Natural killer cell (primary cell): ENCODE data around the gene MOSMO. TPM values are rescaled to one million over a fixed set of nuclear protein-coding genes. Genes with fewer than 3 reads are reported as not detected.
A peak's percentile ranks its signal among the peaks of the same experiment; 100 is the strongest.

Source experiments
- ATAC-seq, 3 donors: fragments of 150-1000 bp in 2 of 3; fragments of 200-7000 bp in 1 of 3; cut with Tn5 transposase; 1 replicate in 1 of 3; 2 replicates in 2 of 3; pipeline ENCODE4 v1.10.0; 2021; ENCODE audit warnings: mild to moderate bottlenecking in 2 of 3, moderate library complexity in 2 of 3
- DNase-seq, 2 donors: peaks; one replicate each; pipeline versions ENCODE4 v3.0.0 to v3.0.0-alpha.2; 2013 to 2021; ENCODE audit warnings: mixed read lengths in 1 of 2
- H3K27ac ChIP-seq: one replicate; pipeline ENCODE4 v1.5.1; 2013; ENCODE audit warnings: mild to moderate bottlenecking, low read length
- H3K27me3 ChIP-seq: one replicate; pipeline ENCODE4 v1.6.1; 2013; ENCODE audit warnings: low read length; ENCODE audit not compliant: control insufficient read depth, insufficient read depth
- H3K36me3 ChIP-seq: one replicate; pipeline ENCODE4 v1.6.1; 2013; ENCODE audit warnings: low read length; ENCODE audit not compliant: control insufficient read depth, insufficient read depth
- H3K4me1 ChIP-seq: one replicate; pipeline ENCODE4 v1.6.1; 2013; ENCODE audit warnings: low read length; ENCODE audit not compliant: control insufficient read depth, insufficient read depth
- H3K4me3 ChIP-seq: one replicate; pipeline ENCODE4 v1.5.1; 2013; ENCODE audit warnings: low read length
- H3K9me3 ChIP-seq: one replicate; pipeline ENCODE4 v1.6.1; 2013; ENCODE audit warnings: low read length; ENCODE audit not compliant: control insufficient read depth, insufficient read depth
- H3K27ac Mint-ChIP-seq, 2 donors: one replicate each; pipeline ENCODE4 v1.8.0; 2022; ENCODE audit warnings: mild to moderate bottlenecking in 2 of 2, mixed read lengths in 2 of 2, moderate library complexity in 1 of 2
- H3K27me3 Mint-ChIP-seq, 2 donors: one replicate each; pipeline ENCODE4 v1.8.0; 2022; ENCODE audit warnings: low read depth in 2 of 2, mixed read lengths in 2 of 2
- H3K36me3 Mint-ChIP-seq: one replicate; pipeline ENCODE4 v1.8.0; 2022; ENCODE audit warnings: mixed read lengths
- H3K4me1 Mint-ChIP-seq, 2 donors: one replicate each; pipeline ENCODE4 v1.8.0; 2022; ENCODE audit warnings: mixed read lengths in 2 of 2
- H3K4me3 Mint-ChIP-seq: one replicate; pipeline ENCODE4 v1.8.0; 2022; ENCODE audit warnings: mild to moderate bottlenecking, moderate library complexity, mixed read lengths
- H3K9me3 Mint-ChIP-seq, 2 donors: one replicate each; pipeline ENCODE4 v1.8.0; 2022; ENCODE audit warnings: mixed read lengths in 2 of 2
- CTCF ChIP-seq: fragments of 200-600 bp; IDR thresholded peaks from one replicate; pipeline ENCODE4 v1.8.0; 2022; ENCODE audit warnings: antibody characterized with exemption
- WGBS: methylation state at CpG from one replicate; pipeline ENCODE4 v1.1.7; 2013; ENCODE audit warnings: missing lambda C conversion rate; ENCODE audit not compliant: insufficient coverage; 5-methylcytosine and 5-hydroxymethylcytosine counted together
- intact Hi-C: fragments of 100-400 bp; cut with micrococcal nuclease; formaldehyde crosslinking; loops from one replicate; pipeline ENCODE4 v1.14.2; 2022
- total RNA-seq, 4 donors: library from RNA; stranded (reverse); fragments of 120-200 nt in 1 of 4; gene quantifications; one replicate each; pipeline versions ENCODE4 v1.2.3 to v1.2.4, GENCODE V29; 2013 to 2022

MOSMO gene
- total RNA-seq, 3 donors from 2014 or later (not counting 1 experiment from before 2014, with no cell fraction given) = 8.6 to 10.3 (median 9.3) TPM

- ATAC-seq (peak; percentile 47 to 79 (median 69)), DNase-seq (peak in 1 of 2 donors; percentile 65)
- Histone ChIP-seq H3K4me3 (no peak overlapping the region), H3K27me3 (no peaks in the 10 kb centered on the region), H3K9me3 (no peaks in the 10 kb centered on the region), H3K4me1 (peaks cover 3% of the 10 kb centered on the region), H3K36me3 (no peaks in the 10 kb centered on the region), H3K27ac (no peak overlapping the region)
- no peak for TF ChIP-seq CTCF
- Mint-ChIP-seq H3K9me3 (no peaks in the 10 kb centered on the region), H3K27me3 (peaks cover 4 to 7% of the 10 kb centered on the region in 2 donors), H3K27ac (no peak overlapping the region), H3K4me1 (peaks cover 0 to 5% of the 10 kb centered on the region in 2 donors), H3K4me3 (no peak overlapping the region), H3K36me3 (no peaks in the 10 kb centered on the region)
- WGBS = 59% methylated on average over 6 of the region's 8 CpGs
- intact Hi-C loops = no loop called here
Observed at GRCh38 chr16:22098405-22099255, 90.7 kb downstream of the MOSMO start.

DNA sequence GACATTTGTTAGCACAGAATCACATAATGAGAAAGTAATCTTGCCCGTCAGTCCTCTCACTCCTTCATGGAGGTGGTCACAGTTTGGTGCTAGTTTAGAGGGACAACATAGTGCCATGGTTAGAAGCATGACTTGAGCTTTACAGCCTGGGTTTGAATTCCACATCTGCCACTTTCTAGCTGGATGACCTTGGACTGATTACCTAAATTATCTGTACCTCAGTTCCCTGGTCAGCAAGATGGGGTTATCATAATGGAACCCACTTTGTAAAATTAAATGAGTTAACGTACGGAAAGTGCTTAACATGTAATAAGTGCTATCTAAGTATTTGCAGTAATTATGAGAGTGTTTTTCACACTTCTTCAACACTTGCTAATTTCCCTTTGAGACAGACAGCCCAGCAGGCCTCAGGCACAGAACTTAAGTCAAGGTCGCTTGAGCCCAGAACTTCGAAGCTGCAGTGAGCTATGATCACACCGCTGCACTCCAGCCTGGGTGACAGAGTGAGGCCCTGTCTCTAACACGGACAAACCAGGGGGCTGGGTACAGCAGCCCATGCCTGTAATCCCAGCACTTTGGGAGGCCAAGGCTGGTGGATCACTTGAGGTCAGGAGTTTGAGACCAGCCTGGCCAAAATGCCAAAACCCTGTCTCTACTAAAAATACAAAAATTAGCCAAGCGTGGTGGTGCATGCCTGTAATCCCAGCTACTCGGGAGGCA lies 91.5 kb downstream of the MOSMO start:
- no peaks in the 10 kb centered on the region for H3K27me3 ChIP-seq
- intact Hi-C loops = no loop called here
- ATAC-seq = no peak

DNA sequence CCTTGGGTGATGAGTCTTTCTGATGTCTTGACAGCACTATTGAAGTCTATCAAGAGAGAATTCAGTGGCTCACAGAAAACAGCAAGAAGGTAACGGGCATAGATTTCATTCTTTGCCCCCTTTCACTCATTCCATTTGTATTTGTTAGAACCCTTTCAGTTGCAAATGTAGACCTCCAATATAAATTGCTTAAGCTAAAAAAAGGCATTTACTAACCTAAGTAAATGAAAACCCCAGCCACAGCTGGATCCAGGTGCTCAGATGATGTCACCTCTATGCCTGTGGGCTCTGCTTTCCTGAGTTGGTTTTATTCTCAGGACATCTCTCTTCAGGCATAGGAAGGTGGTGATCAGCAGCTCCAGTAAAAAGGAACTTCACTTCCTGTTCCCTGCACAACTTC lies 95.5 kb downstream of the MOSMO start:
- no peak for DNase-seq
- WGBS = 81% methylated on average over 1 of the region's 1 CpG
- Mint-ChIP-seq H3K27ac (no peak overlapping the region), H3K9me3 (no peaks in the 10 kb centered on the region), H3K4me3 (no peak overlapping the region), H3K36me3 (no peaks in the 10 kb centered on the region), H3K4me1 (peaks cover 5 to 7% of the 10 kb centered on the region in 2 donors), H3K27me3 (peaks cover 0 to 7% of the 10 kb centered on the region in 2 donors)
- Histone ChIP-seq H3K36me3 (no peaks in the 10 kb centered on the region), H3K27ac (no peak overlapping the region), H3K4me1 (peaks cover 3% of the 10 kb centered on the region), H3K27me3 (no peaks in the 10 kb centered on the region), H3K4me3 (no peak overlapping the region), H3K9me3 (no peaks in the 10 kb centered on the region)
- no peak for ATAC-seq
- intact Hi-C loops = no loop called here
- TF ChIP-seq CTCF = no peak

More for the DNA sequence above, 91.5 kb downstream of the MOSMO start:
- Histone ChIP-seq H3K27ac (no peak overlapping the region), H3K9me3 (no peaks in the 10 kb centered on the region), H3K4me3 (no peak overlapping the region), H3K36me3 (no peaks in the 10 kb centered on the region), H3K4me1 (peaks cover 3% of the 10 kb centered on the region)
- Mint-ChIP-seq H3K9me3 (no peaks in the 10 kb centered on the region), H3K4me3 (no peak overlapping the region), H3K4me1 (peaks cover 0 to 5% of the 10 kb centered on the region in 2 donors), H3K36me3 (no peaks in the 10 kb centered on the region), H3K27me3 (peaks cover 4 to 7% of the 10 kb centered on the region in 2 donors), H3K27ac (no peak overlapping the region)
- DNase-seq = no peak
- 85% methylated on average over 7 of the region's 9 CpGs for WGBS
- TF ChIP-seq CTCF = peak; percentile 29
